ENCODE measurements around the gene CDC42BPA.

DNA sequence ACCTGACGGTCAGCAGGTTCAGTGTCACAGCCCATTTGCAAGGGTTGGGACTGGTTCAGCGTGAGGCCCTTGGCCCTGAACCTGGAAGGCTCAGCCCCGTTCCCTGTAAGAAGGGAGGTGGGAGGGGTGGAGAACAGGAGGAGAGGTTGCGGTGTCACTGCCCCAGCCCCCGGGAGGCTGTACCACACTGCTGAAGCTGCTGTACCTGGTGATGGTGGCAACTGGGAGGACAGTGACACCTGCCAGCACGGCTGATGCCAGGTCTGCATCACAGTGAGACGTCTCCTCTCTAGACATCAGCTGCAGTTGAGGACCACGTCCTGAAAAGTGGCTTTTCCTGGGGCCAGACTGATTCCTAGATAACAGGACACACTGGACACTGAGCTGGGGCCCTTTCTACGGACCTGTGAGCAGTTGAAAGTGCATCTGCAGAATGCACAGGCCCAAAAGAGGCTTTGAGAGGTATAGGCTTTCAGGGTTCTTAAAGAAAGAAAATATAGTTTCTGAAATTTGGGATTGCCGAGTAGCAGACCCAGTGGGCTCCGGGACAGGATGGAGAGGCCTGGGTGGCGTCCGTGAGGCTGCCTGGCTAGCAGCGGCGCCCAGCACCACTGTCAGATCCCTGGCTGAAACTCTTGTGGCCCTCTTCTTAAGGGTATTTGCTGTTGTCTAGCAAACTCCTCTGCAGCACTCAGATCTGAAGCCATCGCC is 330.5 kb downstream of the CDC42BPA start:
- TF ChIP-seq, protein P1, sequence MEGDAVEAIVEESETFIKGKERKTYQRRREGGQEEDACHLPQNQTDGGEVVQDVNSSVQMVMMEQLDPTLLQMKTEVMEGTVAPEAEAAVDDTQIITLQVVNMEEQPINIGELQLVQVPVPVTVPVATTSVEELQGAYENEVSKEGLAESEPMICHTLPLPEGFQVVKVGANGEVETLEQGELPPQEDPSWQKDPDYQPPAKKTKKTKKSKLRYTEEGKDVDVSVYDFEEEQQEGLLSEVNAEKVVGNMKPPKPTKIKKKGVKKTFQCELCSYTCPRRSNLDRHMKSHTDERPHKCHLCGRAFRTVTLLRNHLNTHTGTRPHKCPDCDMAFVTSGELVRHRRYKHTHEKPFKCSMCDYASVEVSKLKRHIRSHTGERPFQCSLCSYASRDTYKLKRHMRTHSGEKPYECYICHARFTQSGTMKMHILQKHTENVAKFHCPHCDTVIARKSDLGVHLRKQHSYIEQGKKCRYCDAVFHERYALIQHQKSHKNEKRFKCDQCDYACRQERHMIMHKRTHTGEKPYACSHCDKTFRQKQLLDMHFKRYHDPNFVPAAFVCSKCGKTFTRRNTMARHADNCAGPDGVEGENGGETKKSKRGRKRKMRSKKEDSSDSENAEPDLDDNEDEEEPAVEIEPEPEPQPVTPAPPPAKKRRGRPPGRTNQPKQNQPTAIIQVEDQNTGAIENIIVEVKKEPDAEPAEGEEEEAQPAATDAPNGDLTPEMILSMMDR (IDR thresholded peaks at IDR 0.05) = no peak
- TF ChIP-seq POLR2A (IDR thresholded peaks at IDR 0.05) = peak in 1 of 2 donors; percentile 3
